ENCODE data around the gene IER5.

IER5 gene

DNA sequence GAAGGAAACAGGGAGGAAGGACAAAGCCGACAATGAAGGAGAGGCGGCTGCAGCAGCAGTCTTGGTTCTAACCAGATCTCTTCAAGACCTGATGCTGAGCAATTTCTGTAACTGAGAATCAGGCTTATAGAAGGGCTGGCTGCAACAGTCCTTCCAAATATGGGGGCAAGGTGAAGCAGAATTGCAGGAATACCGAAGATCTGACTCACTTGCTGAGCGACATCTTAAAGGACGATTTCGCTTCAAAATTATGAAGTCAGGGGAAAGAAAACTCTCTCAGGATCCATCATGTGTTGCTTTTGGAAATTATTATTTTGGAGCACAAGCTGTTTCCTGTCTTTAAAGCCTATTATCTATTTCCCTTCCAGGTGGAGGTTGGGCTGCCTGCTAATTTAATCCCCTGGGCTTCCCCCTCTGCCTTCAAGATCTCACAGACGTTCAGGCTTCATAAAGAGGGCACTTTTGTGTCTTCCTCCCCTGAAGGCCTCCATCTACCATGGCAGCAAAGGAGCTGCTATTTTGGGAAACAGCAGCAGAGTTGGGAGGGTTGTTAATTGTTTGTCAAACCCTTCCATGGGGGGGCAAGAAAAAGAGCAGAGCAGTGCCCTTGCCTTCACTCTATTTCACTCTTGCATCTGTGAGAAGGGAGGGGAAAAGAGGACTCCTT is 10.8 kb upstream of the IER5 start:
- DNase-seq (ENCODE audit: low spot score) = no peak

DNA sequence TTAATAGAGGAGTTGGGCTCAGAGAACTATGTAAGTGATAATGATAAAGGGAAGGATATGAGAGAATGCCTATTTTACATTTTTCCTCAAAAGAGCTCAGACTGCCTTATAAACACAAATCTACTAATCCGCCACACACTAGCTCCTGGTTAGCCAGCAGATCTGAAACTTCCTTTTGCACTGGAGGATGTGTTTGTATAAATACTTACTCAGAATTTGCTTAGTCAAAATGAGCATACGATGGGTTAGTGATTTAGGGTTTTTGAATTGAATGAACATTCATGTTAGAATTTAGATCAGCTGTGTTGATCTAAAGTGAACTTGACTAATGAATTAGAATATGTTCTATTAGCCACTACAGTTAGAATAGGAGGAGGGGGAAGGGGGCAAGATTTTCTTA is 9.1 kb upstream of the IER5 start:
- no peak for DNase-seq (ENCODE audit: low spot score)

DNA sequence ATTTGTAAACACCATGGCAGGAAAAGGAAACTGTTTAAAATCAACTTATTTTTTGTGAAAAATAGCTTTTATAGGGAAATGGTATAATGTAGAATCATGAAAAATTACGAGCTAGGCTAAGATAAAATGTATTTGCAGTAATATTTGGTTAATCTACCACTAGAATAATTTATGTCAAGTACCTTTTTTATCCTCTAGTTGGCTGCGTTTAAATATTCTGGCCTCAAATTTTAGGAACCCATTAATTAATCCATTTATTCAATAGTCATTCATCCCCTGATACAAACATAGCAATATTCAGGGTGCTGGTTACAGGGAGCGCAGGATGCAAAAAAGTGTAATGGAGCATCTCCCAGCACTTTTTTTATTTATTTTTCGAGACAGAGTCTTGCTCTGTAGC is 8.6 kb upstream of the IER5 start:
- DNase-seq (ENCODE audit: low spot score) = no peak

DNA sequence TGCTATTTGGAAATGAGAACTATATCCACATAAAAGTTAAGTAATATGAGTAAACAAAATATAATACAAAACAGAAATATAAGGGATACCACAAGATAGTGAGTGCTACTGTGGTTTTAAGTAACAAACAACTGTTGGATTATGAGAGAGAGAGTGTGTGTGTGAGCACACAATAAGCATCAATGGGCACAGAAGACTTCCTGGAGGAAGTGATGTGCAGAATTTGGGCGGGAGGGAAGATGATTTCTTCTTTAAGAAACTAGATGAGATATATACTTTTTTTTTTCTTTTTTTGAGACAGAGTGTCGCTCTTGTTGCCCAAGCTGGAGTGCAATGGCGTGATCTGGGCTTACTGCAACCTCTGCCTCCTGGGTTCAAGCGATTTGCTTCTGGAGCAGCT is 7.9 kb upstream of the IER5 start:
- no peak for DNase-seq (ENCODE audit: low spot score)

DNA sequence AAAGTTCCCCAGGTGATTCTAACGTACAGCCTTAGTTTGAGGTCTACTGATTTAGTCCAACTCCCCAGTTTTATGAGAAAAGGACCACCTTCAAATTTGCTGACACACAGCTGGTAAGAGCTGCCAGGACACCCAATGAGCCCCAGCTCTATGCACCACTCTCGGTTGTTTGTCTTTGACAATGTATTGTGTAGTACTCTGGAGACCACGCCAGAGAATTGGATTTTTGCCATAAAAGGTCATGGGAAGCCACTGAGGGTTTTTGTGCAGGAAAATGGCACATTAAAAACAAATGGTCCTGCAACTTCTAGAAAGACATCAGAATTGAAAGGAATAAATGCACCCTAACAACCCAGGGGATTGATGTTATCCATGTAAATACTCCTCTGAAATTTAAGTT is 7.1 kb upstream of the IER5 start:
- no peak for DNase-seq (ENCODE audit: low spot score)

DNA sequence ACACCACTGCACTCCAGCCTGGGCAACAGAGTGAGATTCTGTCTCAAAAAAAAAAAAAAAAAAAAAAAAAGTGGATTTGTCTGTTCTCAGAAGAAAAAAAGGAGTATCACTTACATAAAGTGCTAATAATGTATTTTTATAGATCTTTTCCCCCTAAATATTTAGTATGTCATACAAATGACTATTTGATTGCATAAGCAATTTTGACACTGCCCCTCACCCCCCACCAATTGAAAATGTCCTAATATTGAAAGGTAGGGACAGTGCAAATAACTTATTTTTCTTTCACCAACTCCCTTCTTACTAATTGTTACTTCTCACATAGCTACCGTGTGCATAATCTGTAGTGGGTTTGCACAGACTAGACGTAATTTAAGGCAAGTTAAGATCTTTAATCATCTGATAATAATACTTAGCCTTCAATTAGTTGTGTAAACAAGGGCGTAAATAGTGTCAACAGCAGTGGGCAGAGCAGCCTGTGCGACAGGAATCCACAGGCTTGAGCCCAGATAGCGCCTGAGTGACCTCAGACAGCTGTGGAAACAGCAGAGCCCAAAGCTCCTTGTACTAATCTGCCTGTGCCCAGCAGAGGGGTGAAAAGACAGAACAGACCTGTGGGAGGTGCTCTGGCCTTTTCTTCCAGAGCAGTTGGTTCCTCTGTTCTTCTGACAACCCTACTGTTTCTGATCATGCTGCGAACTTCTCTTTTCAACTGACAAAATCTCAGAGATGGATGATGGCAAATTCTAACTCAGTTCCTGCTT is 4.5 kb upstream of the IER5 start:
- DNase-seq (ENCODE audit: low spot score) = peak; percentile 58

DNA sequence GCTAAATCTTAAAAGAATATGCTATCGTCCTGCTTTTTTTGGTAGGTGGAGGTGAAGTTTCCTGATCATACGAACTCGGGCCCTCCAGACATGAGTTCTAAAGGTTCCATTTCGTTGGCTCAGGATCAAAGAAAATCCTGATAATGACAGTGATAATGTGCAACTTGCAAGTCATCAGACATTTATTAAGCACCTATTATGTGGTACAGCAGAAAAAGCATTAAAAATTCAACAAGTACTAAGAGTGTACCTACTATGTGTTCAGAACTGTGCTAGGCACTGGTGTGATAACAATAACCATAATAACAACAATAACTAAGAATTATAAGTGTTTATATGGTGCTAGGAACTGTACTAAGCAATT is 3.9 kb upstream of the IER5 start:
- no peak for DNase-seq (ENCODE audit: low spot score)

DNA sequence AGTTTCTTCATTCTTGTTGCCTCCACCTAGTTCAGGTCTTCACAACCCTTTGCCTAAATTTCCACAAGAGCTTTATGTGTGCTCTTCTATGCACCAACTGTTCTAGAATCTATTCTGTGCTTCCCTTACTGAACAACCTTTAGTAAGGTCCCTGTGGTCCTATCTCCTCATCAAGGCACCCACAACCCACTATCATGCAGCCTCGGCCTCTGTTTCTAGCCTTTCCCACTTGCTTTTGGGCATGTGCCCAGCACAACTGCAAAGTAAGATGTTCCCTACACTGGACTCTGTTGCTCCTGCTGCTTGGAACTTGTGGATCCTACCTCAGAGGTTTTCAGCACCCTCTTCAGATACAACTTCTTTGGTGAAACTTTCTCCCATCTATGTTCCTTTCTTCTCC is 2.4 kb upstream of the IER5 start:
- no peak for DNase-seq (ENCODE audit: low spot score)

DNA sequence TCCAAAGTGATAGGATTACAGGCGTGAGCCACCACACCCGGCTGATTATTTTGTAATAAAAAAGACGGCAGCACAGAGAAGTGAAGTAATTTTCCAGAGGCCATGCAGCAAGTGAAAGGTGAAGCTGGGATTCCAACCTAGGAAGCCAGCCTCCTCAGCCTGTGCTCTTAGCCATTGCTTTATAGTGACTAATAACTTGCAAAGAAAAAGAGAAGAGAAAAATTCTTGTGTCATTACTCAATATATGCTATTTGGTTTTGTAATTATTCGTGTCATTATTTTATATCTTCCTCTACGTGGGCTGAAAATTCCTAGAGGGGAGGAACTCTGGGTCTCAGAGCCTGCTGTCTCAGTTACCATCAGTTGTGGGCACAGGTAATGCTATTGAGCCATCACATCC is 1.6 kb upstream of the IER5 start:
- DNase-seq (ENCODE audit: low spot score) = no peak

DNA sequence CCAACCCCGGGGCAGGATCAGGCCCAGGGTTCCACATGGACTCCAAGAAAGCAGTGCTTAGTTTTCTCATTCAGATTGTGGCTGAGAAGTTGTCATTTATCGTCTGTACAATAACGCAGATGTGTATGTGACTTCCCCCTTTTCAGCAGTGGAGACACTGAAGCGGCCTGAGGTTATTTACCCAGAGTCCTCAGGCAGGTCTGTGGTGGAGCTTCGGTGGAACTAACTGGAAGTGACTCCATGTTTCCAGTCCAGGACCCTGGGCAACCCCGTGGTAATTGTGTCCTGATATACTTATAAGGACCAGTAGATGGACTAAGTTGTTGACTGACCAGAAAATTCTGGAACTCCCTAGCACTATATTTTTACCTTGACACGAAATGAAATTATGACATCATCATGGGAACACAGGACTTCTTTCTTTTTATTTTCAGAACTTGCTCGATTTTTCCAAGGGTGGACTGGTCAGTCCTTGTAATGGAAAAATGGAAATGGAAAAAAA is 1.0 kb upstream of the IER5 start:
- DNase-seq (ENCODE audit: low spot score) = peak; percentile 54

DNA sequence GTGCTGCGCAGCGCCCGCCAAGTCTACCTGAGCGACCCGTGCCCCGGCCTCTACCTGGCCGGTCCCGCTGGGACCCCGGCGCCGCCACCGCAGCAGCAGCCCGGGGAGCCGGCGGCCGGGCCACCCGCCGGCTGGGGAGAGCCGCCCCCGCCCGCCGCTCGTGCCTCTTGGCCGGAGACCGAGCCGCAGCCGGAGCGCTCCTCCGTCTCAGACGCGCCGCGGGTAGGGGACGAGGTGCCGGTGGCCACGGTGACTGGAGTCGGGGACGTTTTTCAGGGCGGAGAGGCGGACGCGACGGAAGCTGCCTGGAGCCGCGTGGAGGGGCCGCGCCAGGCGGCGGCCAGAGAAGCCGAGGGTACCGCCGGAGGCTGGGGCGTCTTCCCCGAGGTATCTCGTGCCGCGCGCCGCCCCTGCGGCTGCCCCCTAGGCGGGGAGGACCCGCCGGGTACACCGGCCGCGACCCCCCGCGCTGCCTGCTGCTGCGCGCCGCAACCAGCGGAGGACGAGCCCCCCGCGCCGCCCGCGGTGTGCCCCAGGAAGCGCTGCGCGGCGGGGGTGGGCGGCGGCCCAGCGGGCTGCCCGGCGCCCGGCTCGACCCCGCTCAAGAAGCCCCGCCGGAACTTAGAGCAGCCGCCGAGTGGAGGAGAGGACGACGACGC is 646 bp downstream of the IER5 start:
- peak; percentile 42 for DNase-seq (ENCODE audit: low spot score)

DNA sequence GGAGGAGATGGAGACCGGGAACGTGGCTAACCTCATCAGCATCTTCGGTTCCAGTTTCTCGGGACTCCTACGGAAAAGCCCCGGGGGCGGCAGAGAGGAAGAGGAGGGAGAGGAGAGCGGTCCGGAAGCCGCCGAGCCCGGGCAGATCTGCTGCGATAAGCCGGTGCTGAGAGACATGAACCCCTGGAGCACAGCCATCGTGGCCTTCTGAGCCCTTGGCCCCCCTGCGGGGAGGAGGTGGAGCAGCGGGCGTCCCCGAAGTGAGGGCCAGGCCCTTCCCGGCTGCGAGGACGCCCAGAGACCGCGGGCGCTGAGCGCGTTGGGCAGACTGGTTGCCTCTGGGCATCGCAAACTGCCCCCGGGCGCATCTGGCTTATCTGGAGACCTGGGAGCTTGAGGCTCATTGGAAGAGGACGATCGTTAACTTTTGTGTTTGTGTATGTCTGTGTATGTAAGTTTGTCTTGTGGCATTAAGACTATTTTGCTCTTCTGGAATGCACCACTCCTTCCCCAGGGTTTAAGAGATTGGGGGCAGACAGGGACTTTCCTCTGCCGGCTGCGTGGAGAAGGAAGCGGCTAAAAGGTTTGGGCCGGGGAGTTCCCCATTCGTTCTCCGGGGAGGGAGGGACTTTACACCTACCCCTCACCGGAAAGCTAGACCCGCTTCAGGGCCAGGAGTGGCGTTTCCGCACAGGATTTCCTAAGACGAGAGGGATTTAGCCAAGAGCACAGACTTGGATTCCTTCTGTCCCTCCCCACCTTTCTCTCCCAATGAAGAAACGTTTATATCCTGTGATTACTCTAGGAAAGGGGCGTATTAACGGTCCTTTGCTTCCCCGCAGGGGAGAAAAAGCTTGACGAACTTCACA is 1.4 kb downstream of the IER5 start:
- peak; percentile 73 for DNase-seq (ENCODE audit: low spot score)

DNA sequence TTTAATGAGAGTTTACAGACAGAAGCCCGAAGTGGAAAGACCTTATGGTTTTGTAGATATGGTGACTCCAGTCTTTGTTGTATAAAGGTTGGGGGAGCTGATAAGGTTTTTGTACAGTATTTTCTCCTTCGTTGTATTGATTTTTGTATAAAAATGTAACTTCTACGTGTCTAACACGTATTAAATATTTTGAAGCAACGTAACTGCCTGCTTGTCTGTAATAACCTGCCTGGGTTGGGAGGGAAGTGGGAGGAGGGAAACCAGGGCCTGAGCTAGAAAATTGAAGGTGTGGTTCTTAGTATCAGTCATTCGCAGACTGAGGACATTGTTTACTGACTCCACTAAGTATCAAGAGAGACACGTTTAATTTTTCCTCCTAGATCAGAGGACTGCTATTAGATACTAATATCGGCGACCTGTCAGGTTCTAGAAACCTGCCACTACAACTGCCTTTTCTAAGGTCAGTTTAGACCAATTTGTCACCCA is 2.2 kb downstream of the IER5 start:
- DNase-seq (ENCODE audit: low spot score) = no peak

DNA sequence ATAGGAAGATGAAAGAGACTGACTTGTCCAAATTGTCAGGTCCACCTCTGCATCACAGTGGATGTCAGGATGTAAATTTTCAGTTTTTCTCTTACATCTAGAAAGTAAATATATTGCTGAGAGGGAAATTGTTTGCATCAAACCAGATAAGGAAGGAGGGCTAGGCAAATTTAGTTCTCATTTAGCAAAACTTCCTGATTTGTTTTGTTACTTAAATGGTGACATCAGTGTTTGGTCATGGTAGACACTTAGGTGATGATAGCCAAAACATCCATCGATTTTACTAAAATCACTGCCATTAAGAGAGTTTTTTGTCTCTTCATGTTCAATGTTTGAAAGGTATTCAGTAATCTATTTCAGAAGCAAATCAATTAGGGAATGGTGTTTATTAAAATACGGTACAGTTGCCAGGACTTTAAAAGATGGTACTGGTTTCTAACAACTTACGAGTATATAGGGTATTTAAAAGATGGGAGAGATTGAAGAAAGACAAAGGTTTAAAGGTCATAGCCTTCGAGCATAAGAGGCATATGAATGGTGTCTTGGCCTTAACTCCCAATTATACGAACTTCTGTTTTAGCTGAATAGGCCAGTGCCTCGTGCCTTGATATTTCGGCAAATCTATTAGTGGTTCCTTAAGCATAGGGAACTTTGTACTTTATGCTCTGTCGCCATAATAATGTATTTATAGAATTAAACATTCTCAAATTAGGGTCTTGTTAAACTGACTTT is 3.0 kb downstream of the IER5 start:
- DNase-seq (ENCODE audit: low spot score) = no peak

DNA sequence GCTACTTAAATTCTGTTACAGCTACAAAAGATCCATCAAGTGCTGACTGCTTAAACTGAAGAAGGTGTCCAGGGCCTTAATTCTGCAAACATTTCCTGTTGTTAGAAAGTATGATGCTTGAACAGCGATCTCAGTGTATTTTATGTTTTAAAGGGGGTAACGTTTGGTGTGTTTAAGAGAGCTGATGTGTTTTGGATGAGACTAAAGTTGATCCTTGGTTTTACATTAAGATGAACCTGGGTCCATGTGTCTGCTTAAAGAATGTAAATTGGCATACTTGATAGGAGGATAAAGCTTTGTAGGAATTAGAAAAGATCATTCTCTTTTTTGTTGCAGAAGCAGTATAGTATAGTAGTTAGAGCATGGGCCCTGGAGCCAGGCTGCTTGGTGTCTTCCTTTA is 3.6 kb downstream of the IER5 start:
- DNase-seq (ENCODE audit: low spot score) = no peak

DNA sequence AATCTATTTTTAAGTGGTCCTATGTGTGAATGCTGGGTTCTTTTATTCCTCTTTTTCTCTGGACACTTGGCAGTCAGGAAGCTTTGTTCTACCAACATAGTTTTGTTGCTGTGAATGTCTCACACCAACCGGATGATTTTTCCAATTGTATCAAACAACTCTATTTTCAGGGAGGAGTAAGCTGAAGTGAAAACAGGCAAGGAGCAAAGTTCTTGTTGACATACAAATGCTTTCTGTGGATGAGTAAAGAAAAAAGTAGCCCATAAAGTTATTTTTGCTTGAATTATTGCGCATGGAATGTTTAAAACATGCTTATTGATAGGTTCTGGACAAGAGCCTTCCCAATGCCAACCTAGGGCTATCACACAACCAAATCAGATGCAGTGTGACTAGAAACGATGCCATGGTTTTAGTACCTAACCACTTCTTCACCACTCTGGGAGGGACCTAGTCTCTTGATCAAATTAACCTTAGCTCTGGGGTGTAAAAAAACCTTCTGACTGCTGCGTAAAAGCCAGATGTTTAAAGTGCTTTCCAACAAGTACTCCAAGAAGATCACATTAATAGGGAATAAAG is 4.5 kb downstream of the IER5 start:
- no peak for DNase-seq (ENCODE audit: low spot score)

DNA sequence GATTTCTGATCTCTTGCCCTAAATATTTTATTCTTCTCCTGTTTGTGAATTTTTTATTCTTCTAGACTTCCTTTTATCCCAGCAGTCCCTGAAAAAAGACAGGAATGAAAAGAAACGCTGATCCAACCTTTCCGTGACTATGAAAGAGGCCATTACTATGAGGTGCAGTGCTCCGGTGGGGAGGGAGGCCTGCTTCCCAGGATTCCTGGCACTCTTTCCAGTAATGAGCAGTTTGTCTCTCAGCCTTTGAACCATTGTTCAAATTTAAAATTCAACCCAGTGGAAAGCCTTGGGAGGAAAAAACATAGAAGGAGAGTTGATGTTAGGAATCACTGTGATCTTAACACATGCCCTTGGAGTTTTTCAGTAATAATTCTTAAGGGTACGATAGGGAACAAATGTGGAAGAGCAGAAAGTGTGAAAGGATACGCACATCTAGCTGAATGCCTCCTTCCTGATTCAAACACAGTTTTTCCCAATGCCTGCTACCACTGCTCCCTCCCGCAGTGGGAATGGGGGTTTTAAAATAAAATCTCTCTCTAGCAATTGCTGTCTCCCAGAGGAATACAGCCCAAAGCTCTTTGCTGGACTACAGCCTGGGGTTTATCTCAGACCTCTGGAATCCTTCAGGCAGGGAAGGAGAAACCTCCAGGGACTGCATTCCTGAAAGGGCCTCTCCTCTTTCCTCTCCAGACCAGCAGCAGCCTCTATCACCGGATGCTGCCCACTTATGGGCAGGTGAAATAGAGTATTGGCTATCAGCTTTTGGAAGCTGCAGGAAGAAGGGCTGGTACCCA is 6.1 kb downstream of the IER5 start:
- DNase-seq (ENCODE audit: low spot score) = no peak

DNA sequence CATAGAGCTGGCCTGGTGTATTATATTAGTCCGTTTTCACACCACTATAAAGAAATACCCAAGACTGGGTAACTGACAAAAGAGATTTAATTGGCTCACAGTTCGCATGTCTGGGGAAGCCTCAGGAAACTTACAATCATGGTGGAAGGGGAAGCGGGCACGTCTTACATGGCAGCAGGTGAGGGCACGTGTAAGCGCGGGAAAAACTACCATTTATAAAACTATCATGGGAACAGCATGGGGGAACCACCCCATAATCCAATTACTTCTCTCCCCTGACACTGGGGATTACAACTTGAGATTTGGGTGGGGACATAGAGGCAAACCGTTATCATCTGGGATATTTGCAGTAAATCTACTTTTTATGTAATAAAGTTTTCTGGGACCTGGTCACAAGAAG is 6.8 kb downstream of the IER5 start:
- DNase-seq (ENCODE audit: low spot score) = no peak

DNA sequence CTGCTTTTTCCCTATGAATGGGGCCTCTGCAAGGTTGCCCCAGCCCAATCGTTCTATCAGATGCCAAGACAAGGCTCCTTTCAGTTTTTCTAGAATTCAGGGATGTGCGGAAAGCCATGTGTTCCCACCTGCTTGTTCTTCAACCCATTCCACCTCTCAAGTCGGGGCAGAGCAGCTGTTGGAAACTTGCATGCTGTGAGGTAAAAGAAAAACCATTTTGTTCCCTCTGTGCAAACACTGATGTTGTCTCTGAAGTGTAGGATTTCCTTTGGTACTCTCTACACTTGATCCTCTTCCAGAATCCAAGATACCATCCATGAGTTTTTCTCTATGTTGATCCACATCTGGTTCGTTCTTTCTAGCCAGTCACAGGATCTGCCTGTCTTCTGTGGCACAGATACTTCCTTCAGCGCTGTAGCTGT is 7.3 kb downstream of the IER5 start:
- no peak for DNase-seq (ENCODE audit: low spot score)

DNA sequence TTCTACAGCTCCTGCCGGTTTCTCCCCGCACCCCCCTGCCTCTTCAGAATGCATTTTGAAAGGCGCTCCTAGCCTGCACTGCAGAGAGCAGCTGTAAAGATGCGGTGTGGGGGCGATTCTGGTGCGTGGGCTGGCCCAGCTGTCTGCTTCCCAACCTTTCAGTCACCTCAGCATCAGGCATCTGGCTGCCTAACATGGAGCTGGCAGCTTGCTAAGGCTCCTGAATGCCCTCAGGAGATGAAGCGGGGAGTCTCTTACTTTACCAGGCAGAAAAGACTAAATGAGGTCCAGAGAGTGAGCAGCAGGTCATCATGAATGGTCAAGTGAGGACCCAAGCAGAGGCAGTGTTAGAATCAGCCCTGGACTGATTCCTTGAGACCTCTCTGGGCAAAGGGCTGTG is 8.7 kb downstream of the IER5 start:
- DNase-seq (ENCODE audit: low spot score) = no peak
